Measurements from ENCODE around the gene LZTFL1. TPM values are rescaled to one million over a fixed set of nuclear protein-coding genes. Genes with fewer than 3 reads are reported as not detected.

The LZTFL1 gene
- total RNA-seq, 1 experiment from 2014 or later: 9.1 TPM

DNA sequence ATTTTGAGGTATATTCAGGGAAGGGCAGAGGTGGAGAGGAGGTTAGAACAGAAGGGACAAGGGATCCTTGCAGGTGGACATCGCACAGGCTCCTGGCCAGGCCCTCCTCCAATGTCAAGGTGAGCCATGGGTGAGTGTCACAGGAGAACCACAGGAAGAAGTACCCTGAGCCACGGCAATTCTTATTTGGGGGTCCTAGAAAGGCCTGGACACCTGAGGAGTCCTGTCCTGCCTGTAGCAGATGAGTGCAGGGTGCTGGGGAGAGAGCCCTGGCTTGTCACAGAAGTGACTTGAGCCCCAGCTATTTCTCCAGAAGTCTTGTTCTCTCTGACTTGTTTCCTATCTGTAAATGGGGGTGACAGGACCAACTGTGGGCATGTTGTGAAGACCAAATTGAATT is 49.9 kb downstream of the LZTFL1 start:
- H3K36me3 Mint-ChIP-seq (ENCODE audit: insufficient read depth, unreplicated experiment): no peaks in the 10 kb centered on the region
- H3K4me1 Mint-ChIP-seq (ENCODE audit: low read depth, unreplicated experiment): peaks cover 5% of the 10 kb centered on the region
- Histone ChIP-seq H3K9me3 (0 out of 2 replicates have a peak, but pooled peaks cover 4% of the 10 kb centered on the region), H3K36me3 (ENCODE audit: control insufficient read depth, insufficient read depth, low read length) (no peaks in the 10 kb centered on the region; the same call in 1 of the 2 replicates), H3K4me3 (ENCODE audit: low read depth, low read length) (no peak overlapping the region), H3K4me1 (no peaks in the 10 kb centered on the region), H3K27me3 (replicated peaks; ENCODE audit: control insufficient read depth, insufficient read depth, low read length) (no peaks in the 10 kb centered on the region)
- intact Hi-C loops (cut with micrococcal nuclease; ENCODE audit: unreplicated experiment): no loop called here
- H3K27me3 Mint-ChIP-seq (ENCODE audit: insufficient read depth, unreplicated experiment): peaks cover 8% of the 10 kb centered on the region
- H3K4me3 Mint-ChIP-seq (ENCODE audit: unreplicated experiment): no peak overlapping the region
- ChIA-PET CTCF (no interaction called here), POLR2A (no interaction called here)
- no peak for DNase-seq
- TF ChIP-seq, protein P1, sequence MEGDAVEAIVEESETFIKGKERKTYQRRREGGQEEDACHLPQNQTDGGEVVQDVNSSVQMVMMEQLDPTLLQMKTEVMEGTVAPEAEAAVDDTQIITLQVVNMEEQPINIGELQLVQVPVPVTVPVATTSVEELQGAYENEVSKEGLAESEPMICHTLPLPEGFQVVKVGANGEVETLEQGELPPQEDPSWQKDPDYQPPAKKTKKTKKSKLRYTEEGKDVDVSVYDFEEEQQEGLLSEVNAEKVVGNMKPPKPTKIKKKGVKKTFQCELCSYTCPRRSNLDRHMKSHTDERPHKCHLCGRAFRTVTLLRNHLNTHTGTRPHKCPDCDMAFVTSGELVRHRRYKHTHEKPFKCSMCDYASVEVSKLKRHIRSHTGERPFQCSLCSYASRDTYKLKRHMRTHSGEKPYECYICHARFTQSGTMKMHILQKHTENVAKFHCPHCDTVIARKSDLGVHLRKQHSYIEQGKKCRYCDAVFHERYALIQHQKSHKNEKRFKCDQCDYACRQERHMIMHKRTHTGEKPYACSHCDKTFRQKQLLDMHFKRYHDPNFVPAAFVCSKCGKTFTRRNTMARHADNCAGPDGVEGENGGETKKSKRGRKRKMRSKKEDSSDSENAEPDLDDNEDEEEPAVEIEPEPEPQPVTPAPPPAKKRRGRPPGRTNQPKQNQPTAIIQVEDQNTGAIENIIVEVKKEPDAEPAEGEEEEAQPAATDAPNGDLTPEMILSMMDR (IDR thresholded peaks at IDR 0.05; ENCODE audit: insufficient read depth in 1 of 2, low read depth in 1 of 2, low read length in 1 of 2, severe bottlenecking in 1 of 2, unreplicated experiment in 1 of 2): no peak
- H3K9me3 Mint-ChIP-seq (ENCODE audit: unreplicated experiment): peaks cover 8% of the 10 kb centered on the region
- no TSS peak for BruUV-seq (replicated peaks)
- no peak overlapping the region for H3K27ac Mint-ChIP-seq (ENCODE audit: unreplicated experiment)

DNA sequence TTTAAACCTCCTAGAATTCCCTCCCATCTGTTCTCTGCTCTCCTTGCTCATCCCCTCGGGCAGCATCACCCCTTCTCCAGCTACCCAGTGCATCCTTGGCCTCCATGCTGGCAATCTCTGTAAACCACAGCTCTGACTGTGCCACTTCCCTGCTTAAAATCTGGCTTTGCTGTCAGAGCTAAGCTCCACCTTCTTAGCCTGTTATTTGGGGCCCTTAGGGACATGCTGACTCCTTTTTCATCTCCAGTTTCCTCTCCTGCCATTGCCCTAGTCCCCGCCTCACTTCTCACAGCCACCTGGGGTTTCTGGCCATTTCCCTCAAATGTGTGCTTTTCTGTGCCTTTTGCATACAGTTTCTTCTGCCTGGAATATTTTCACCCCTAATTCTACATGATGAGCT is 51.3 kb downstream of the LZTFL1 start:
- H3K4me1 Mint-ChIP-seq (ENCODE audit: low read depth, unreplicated experiment): peaks cover 5% of the 10 kb centered on the region
- no peaks in the 10 kb centered on the region; the same call in 1 of the 2 replicates for H3K36me3 ChIP-seq (ENCODE audit: control insufficient read depth, insufficient read depth, low read length)
- BruUV-seq (replicated peaks): no TSS peak
- CTCF ChIA-PET: no interaction called here
- no peaks in the 10 kb centered on the region for H3K27me3 ChIP-seq (replicated peaks; ENCODE audit: control insufficient read depth, insufficient read depth, low read length)
- no peak overlapping the region for H3K4me3 ChIP-seq (ENCODE audit: low read depth, low read length)
- POLR2A ChIA-PET: no interaction called here
- H3K27me3 Mint-ChIP-seq (ENCODE audit: insufficient read depth, unreplicated experiment): peaks cover 9% of the 10 kb centered on the region
- TF ChIP-seq, protein P1 (IDR thresholded peaks at IDR 0.05; ENCODE audit: insufficient read depth in 1 of 2, low read depth in 1 of 2, low read length in 1 of 2, severe bottlenecking in 1 of 2, unreplicated experiment in 1 of 2): no peak
- H3K4me3 Mint-ChIP-seq (ENCODE audit: unreplicated experiment): no peak overlapping the region
- intact Hi-C loops (cut with micrococcal nuclease; ENCODE audit: unreplicated experiment): no loop called here
- 0 out of 2 replicates have a peak, but pooled peaks cover 4% of the 10 kb centered on the region for H3K9me3 ChIP-seq
- H3K9me3 Mint-ChIP-seq (ENCODE audit: unreplicated experiment): peaks cover 8% of the 10 kb centered on the region
- H3K4me1 ChIP-seq: no peaks in the 10 kb centered on the region
- H3K36me3 Mint-ChIP-seq (ENCODE audit: insufficient read depth, unreplicated experiment): no peaks in the 10 kb centered on the region
- DNase-seq: no peak
- no peak overlapping the region for H3K27ac Mint-ChIP-seq (ENCODE audit: unreplicated experiment)

DNA sequence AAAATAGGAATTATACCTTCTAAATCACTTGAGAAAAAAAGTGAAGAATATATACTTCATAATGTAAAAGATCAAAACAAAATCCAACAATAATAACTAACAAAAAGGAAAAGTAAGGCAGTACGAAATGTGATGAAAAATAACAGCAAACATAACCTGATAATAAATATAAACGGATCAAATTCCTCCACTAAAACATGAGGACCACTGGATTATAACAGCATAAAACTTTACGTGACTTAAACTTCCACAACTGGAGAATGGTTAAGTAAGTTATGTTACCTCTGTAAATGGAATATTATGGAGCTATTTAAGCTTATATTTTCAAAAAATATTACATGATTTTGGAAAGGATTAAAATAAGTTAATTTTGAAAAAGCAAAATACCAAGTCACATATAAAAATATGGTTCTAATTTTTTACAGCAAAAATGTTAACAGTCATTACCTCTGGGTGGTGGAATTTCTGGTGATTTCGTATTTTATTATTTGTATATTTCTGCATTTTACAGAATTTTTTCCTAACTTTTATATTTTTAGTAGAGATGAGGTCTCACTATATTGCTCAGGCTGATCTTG is 52.6 kb downstream of the LZTFL1 start:
- BruUV-seq (replicated peaks): no TSS peak
- no peaks in the 10 kb centered on the region; the same call in 1 of the 2 replicates for H3K36me3 ChIP-seq (ENCODE audit: control insufficient read depth, insufficient read depth, low read length)
- CTCF ChIA-PET: no interaction called here
- H3K4me1 ChIP-seq: no peaks in the 10 kb centered on the region
- DNase-seq: no peak
- Mint-ChIP-seq H3K9me3 (ENCODE audit: unreplicated experiment) (peaks cover 8% of the 10 kb centered on the region), H3K36me3 (ENCODE audit: insufficient read depth, unreplicated experiment) (no peaks in the 10 kb centered on the region), H3K4me1 (ENCODE audit: low read depth, unreplicated experiment) (no peaks in the 10 kb centered on the region), H3K27me3 (ENCODE audit: insufficient read depth, unreplicated experiment) (peaks cover 7% of the 10 kb centered on the region), H3K4me3 (ENCODE audit: unreplicated experiment) (no peak overlapping the region), H3K27ac (ENCODE audit: unreplicated experiment) (no peak overlapping the region)
- H3K4me3 ChIP-seq (ENCODE audit: low read depth, low read length): no peak overlapping the region
- POLR2A ChIA-PET: no interaction called here
- TF ChIP-seq, protein P1 (IDR thresholded peaks at IDR 0.05; ENCODE audit: insufficient read depth in 1 of 2, low read depth in 1 of 2, low read length in 1 of 2, severe bottlenecking in 1 of 2, unreplicated experiment in 1 of 2): no peak
- H3K27me3 ChIP-seq (replicated peaks; ENCODE audit: control insufficient read depth, insufficient read depth, low read length): no peaks in the 10 kb centered on the region
- 0 out of 2 replicates have a peak, but pooled peaks cover 4% of the 10 kb centered on the region for H3K9me3 ChIP-seq
- intact Hi-C loops (cut with micrococcal nuclease; ENCODE audit: unreplicated experiment): no loop called here
